MM.1S (cell line): ENCODE data around the gene RPS14.
"Not testable (repeated sequence)": the region's sequence is repeated elsewhere in the genome, so short reads cannot be mapped to it uniquely, and the experiment has no call there.

ENCODE experiments used
- DNase-seq: peaks from one replicate; pipeline ENCODE4 v3.0.0-alpha.2; 2015
- H2AFZ ChIP-seq: fragments of 300-600 bp; sonication (generic); 2 replicates; pipeline ENCODE4 v1.6.0; 2016; ENCODE audit warnings: antibody characterized with exemption, low read length
- H3F3A ChIP-seq: fragments of 300-600 bp; sonication (generic); 2 replicates; pipeline ENCODE4 v1.6.1; 2016; ENCODE audit warnings: mild to moderate bottlenecking, antibody characterized with exemption, low read length, moderate library complexity, mixed read lengths; ENCODE audit not compliant: insufficient read depth
- H3K27ac ChIP-seq: fragments of 300-600 bp; sonication (generic); 2 replicates; pipeline ENCODE4 v1.5.1; 2016; ENCODE audit warnings: mild to moderate bottlenecking, low read length
- H3K27me3 ChIP-seq: fragments of 300-600 bp; sonication (generic); replicated peaks from 2 replicates; pipeline ENCODE4 v1.6.0; 2016; ENCODE audit warnings: low read length; ENCODE audit not compliant: insufficient read depth
- H3K36me3 ChIP-seq: fragments of 300-600 bp; sonication (generic); replicated peaks from 2 replicates; pipeline ENCODE4 v1.6.1; 2016; ENCODE audit warnings: mild to moderate bottlenecking, low read length, mixed read lengths; ENCODE audit not compliant: insufficient read depth
- H3K4me1 ChIP-seq: fragments of 300-600 bp; sonication (generic); 2 replicates; pipeline ENCODE4 v1.6.1; 2016; ENCODE audit warnings: low read length, mixed read lengths
- H3K4me2 ChIP-seq: fragments of 300-600 bp; sonication (generic); 2 replicates; pipeline ENCODE4 v1.6.0; 2016; ENCODE audit warnings: low read depth, low read length
- H3K4me3 ChIP-seq: fragments of 300-600 bp; sonication (generic); 2 replicates; pipeline ENCODE4 v1.5.1; 2016; ENCODE audit warnings: low read length, mixed read lengths
- H3K79me2 ChIP-seq: fragments of 300-600 bp; sonication (generic); 2 replicates; pipeline ENCODE4 v1.6.1; 2016; ENCODE audit warnings: mixed run types, low read length, mixed read lengths
- H3K9ac ChIP-seq: fragments of 300-600 bp; sonication (generic); 2 replicates; pipeline ENCODE4 v1.6.1; 2016; ENCODE audit warnings: low read length, mixed read lengths
- H3K9me2 ChIP-seq: fragments of 300-600 bp; sonication (generic); replicated peaks from 2 replicates; pipeline ENCODE4 v1.6.1; 2016; ENCODE audit warnings: mild to moderate bottlenecking, low read length, mixed read lengths; ENCODE audit not compliant: insufficient read depth
- H3K9me3 ChIP-seq: fragments of 300-600 bp; sonication (generic); replicated peaks from 2 replicates; pipeline ENCODE4 v1.6.1; 2016; ENCODE audit warnings: mild to moderate bottlenecking, low read length, mixed read lengths; ENCODE audit not compliant: insufficient read depth
- H4K20me1 ChIP-seq: fragments of 300-600 bp; sonication (generic); 2 replicates; pipeline ENCODE4 v1.6.1; 2016; ENCODE audit warnings: mild to moderate bottlenecking, low read length, moderate library complexity, mixed read lengths; ENCODE audit not compliant: insufficient read depth
- CTCF ChIP-seq: fragments of 300-600 bp; sonication (generic); IDR thresholded peaks from 2 replicates; pipeline ENCODE4 v1.5.1; 2016; ENCODE audit warnings: antibody characterized with exemption, low read length, mixed read lengths
- EZH2 ChIP-seq: fragments of 300-600 bp; sonication (generic); optimal IDR thresholded peaks from 2 replicates; pipeline ENCODE3; 2017; ENCODE audit warnings: low read depth, mild to moderate bottlenecking, antibody characterized with exemption, low read length, mixed read lengths
- EZH2phosphoT487 ChIP-seq: fragments of 300-600 bp; sonication (generic); IDR thresholded peaks from 2 replicates; pipeline ENCODE4 v1.6.1; 2018; ENCODE audit warnings: antibody characterized with exemption, low read length

The RPS14 gene

GRCh38 chr5:150428106-150428876 is 21.2 kb downstream of the RPS14 start:
- no peak overlapping the region for H3K9ac ChIP-seq
- no peak for TF ChIP-seq EZH2
- TF ChIP-seq EZH2phosphoT487, result no peak
- TF ChIP-seq CTCF, result no peak
- no peak overlapping the region for H3K27ac ChIP-seq

GRCh38 chr5:150426165-150426564 is 23.4 kb downstream of the RPS14 start:
- not testable (repeated sequence) for H3K27ac ChIP-seq, H2AFZ ChIP-seq, H4K20me1 ChIP-seq, H3F3A ChIP-seq, H3K4me3 ChIP-seq, H3K4me1 ChIP-seq, DNase-seq, H3K9me2 ChIP-seq, H3K9ac ChIP-seq, H3K36me3 ChIP-seq, H3K79me2 ChIP-seq, H3K27me3 ChIP-seq, H3K9me3 ChIP-seq, H3K4me2 ChIP-seq

More at GRCh38 chr5:150428106-150428876, 21.2 kb downstream of the RPS14 start:
- no peaks in the 10 kb centered on the region for H4K20me1 ChIP-seq
- no peaks in the 10 kb centered on the region for H3K9me3 ChIP-seq
- H3K36me3 ChIP-seq, result no peaks in the 10 kb centered on the region
- H3K4me1 ChIP-seq, result no peaks in the 10 kb centered on the region
- no peak overlapping the region for H2AFZ ChIP-seq
- no peak overlapping the region for H3K4me3 ChIP-seq
- no peak for DNase-seq
- H3K79me2 ChIP-seq, result no peaks in the 10 kb centered on the region
- H3K27me3 ChIP-seq, result no peaks in the 10 kb centered on the region
- H3K9me2 ChIP-seq, result no peaks in the 10 kb centered on the region
- no peaks in the 10 kb centered on the region for H3F3A ChIP-seq
- no peak overlapping the region for H3K4me2 ChIP-seq

- Histone ChIP-seq H3K9me2 (no peaks in the 10 kb centered on the region), H3K4me3 (no peak overlapping the region), H3F3A (no peaks in the 10 kb centered on the region), H3K9ac (no peak overlapping the region), H3K36me3 (no peaks in the 10 kb centered on the region), H3K4me2 (no peak overlapping the region), H3K79me2 (no peaks in the 10 kb centered on the region), H3K9me3 (no peaks in the 10 kb centered on the region), H3K4me1 (no peaks in the 10 kb centered on the region), H3K27me3 (no peaks in the 10 kb centered on the region), H2AFZ (no peak overlapping the region), H4K20me1 (no peaks in the 10 kb centered on the region), H3K27ac (no peak overlapping the region)
- TF ChIP-seq EZH2 (no peak), EZH2phosphoT487 (no peak), CTCF (no peak)
- no peak for DNase-seq
These were observed 26.8 kb downstream of the RPS14 start for GRCh38 chr5:150422758-150423157.

GRCh38 chr5:150422075-150422474 is 27.5 kb downstream of the RPS14 start:
- no peaks in the 10 kb centered on the region for H3F3A ChIP-seq
- no peaks in the 10 kb centered on the region for H3K9me2 ChIP-seq
- no peaks in the 10 kb centered on the region for H3K27me3 ChIP-seq
- no peaks in the 10 kb centered on the region for H3K4me1 ChIP-seq
- H4K20me1 ChIP-seq, result no peaks in the 10 kb centered on the region
- TF ChIP-seq EZH2phosphoT487, result no peak
- TF ChIP-seq CTCF, result no peak
- no peak for TF ChIP-seq EZH2
- H3K4me3 ChIP-seq, result no peak overlapping the region
- no peaks in the 10 kb centered on the region for H3K36me3 ChIP-seq
- no peak overlapping the region for H3K4me2 ChIP-seq
- no peak overlapping the region for H3K27ac ChIP-seq
- DNase-seq, result no peak
- no peaks in the 10 kb centered on the region for H3K79me2 ChIP-seq
- H3K9ac ChIP-seq, result no peak overlapping the region
- H2AFZ ChIP-seq, result no peak overlapping the region
- H3K9me3 ChIP-seq, result no peaks in the 10 kb centered on the region
